Cerebellar cortex (tissue), 1 donor: ENCODE measurements around the gene CDKL2.
"Not testable (repeated sequence)": the region's sequence is repeated elsewhere in the genome, so short reads cannot be mapped to it uniquely, and the experiment has no call there.

ENCODE experiments used
- DNase-seq: peaks from one replicate; pipeline ENCODE4 v3.0.0-alpha.2; 2015; ENCODE audit warnings: low spot score

Gene CDKL2

GRCh38 chr4:75552452-75552851 is 77.9 kb downstream of the CDKL2 start:
- DNase-seq, result no peak

GRCh38 chr4:75549019-75549418 is 81.3 kb downstream of the CDKL2 start:
- no peak for DNase-seq

GRCh38 chr4:75547647-75548387 is 82.5 kb downstream of the CDKL2 start:
- no peak for DNase-seq

GRCh38 chr4:75545526-75545925 is 84.8 kb downstream of the CDKL2 start:
- DNase-seq, result no peak

GRCh38 chr4:75544870-75545269 is 85.5 kb downstream of the CDKL2 start:
- no peak for DNase-seq

- DNase-seq, result not testable (repeated sequence)
These were observed 86.1 kb downstream of the CDKL2 start for GRCh38 chr4:75544220-75544619.

GRCh38 chr4:75542824-75543223 is 87.5 kb downstream of the CDKL2 start:
- no peak for DNase-seq

GRCh38 chr4:75537308-75537707 is 93.0 kb downstream of the CDKL2 start:
- DNase-seq, result not testable (repeated sequence)

GRCh38 chr4:75533926-75534325 is 96.4 kb downstream of the CDKL2 start:
- DNase-seq, result not testable (repeated sequence)

GRCh38 chr4:75533339-75533887 is 96.9 kb downstream of the CDKL2 start:
- not testable (repeated sequence) for DNase-seq

GRCh38 chr4:75531536-75532143 is 98.7 kb downstream of the CDKL2 start:
- not testable (repeated sequence) for DNase-seq

GRCh38 chr4:75530556-75531322 is 99.6 kb downstream of the CDKL2 start:
- DNase-seq, result no peak
